NCI-H1417 (cell line): ENCODE data around the gene ISG20.

Experiments
- DNase-seq, 3 experiments: peaks; one replicate each; lab custom pipeline; 2025; lab: John Stamatoyannopoulos, UW

Gene ISG20

GRCh38 chr15:88654430-88655102 lies 15.8 kb downstream of the ISG20 start:
- DNase-seq, result no peak

- DNase-seq, result no peak
These were observed 16.3 kb downstream of the ISG20 start for GRCh38 chr15:88655103-88655553.

GRCh38 chr15:88655800-88656488 lies 17.1 kb downstream of the ISG20 start:
- no peak for DNase-seq

GRCh38 chr15:88656760-88657221 lies 18.0 kb downstream of the ISG20 start:
- no peak for DNase-seq

GRCh38 chr15:88657326-88658069 lies 18.7 kb downstream of the ISG20 start:
- peak in 2 of 3 experiments; percentile 16 to 47 for DNase-seq

- DNase-seq, result no peak
These were observed 19.5 kb downstream of the ISG20 start for GRCh38 chr15:88658070-88658965.

- DNase-seq, result no peak
These were observed 20.4 kb downstream of the ISG20 start for GRCh38 chr15:88658972-88659931.

GRCh38 chr15:88661041-88661700 lies 22.4 kb downstream of the ISG20 start:
- no peak for DNase-seq

- DNase-seq, result no peak
These were observed 23.1 kb downstream of the ISG20 start for GRCh38 chr15:88661761-88662556.

- no peak for DNase-seq
These were observed 24.4 kb downstream of the ISG20 start for GRCh38 chr15:88663141-88663621.

- DNase-seq, result peak in 2 of 3 experiments; percentile 17 to 57
These were observed 25.4 kb downstream of the ISG20 start for GRCh38 chr15:88664151-88664778.

GRCh38 chr15:88674661-88675060 lies 35.8 kb downstream of the ISG20 start:
- DNase-seq, result no peak

- no peak for DNase-seq
These were observed 39.9 kb downstream of the ISG20 start for GRCh38 chr15:88678755-88679154.

- no peak for DNase-seq
These were observed 41.6 kb downstream of the ISG20 start for GRCh38 chr15:88680241-88681001.

- DNase-seq, result no peak
These were observed 42.9 kb downstream of the ISG20 start for GRCh38 chr15:88681610-88682221.

- no peak for DNase-seq
These were observed 45.5 kb downstream of the ISG20 start for GRCh38 chr15:88684345-88684744.

GRCh38 chr15:88686166-88686565 lies 47.4 kb downstream of the ISG20 start:
- DNase-seq, result peak in 1 of 3 experiments; percentile 13
